IMR-90 (cell line): ENCODE measurements around the gene HDAC5. TPM values are rescaled to one million over a fixed set of nuclear protein-coding genes. Genes with fewer than 3 reads are reported as not detected.

Experiments used
- ATAC-seq: fragments of 200-7000 bp; cut with Tn5 transposase; 2 replicates; pipeline ENCODE4 v1.9.1; 2020; ENCODE audit warnings: low read depth, mild to moderate bottlenecking, moderate library complexity
- BruUV-seq: library from RNA; stranded (reverse); fragments of 400-500 nt; replicated peaks from 2 replicates; lab custom pipeline; 2021; lab: Mats Ljungman, UMichigan
- CTCF ChIA-PET: fragments of 300-600 bp; formaldehyde crosslinking; extraction: SDS; loops from one replicate; lab custom pipeline; 2021; ENCODE audit warnings: antibody characterized with exemption; lab: Yijun Ruan, JAX
- POLR2A ChIA-PET: fragments of 300-600 bp; sonication (Branson Sonifier 250); formaldehyde crosslinking; loops from one replicate; lab custom pipeline; 2022; ENCODE audit warnings: antibody characterized with exemption; ENCODE audit not compliant: unreplicated experiment; lab: Charles Lee
- DNase-seq: peaks from one replicate; pipeline ENCODE4 v3.0.0; 2013
- H2AFZ ChIP-seq: replicated peaks from 2 replicates; pipeline ENCODE3; 2013; ENCODE audit warnings: low read length, mild to moderate bottlenecking; ENCODE audit not compliant: poor library complexity
- H2AK5ac ChIP-seq: 2 replicates; pipeline ENCODE4 v1.6.1; 2013; ENCODE audit warnings: low read depth, low read length, inconsistent platforms
- H2AK9ac ChIP-seq: replicated peaks from 2 replicates; pipeline ENCODE3; 2013; ENCODE audit warnings: mild to moderate bottlenecking, low read depth, low read length, moderate library complexity; ENCODE audit not compliant: poor library complexity
- H2BK120ac ChIP-seq: 2 replicates; pipeline ENCODE4 v1.6.1; 2013; ENCODE audit warnings: low read depth, low read length, inconsistent platforms
- H2BK15ac ChIP-seq: 3 replicates; pipeline ENCODE4 v1.6.1; 2013; ENCODE audit warnings: low read depth, low read length, inconsistent platforms
- H2BK20ac ChIP-seq: 2 replicates; pipeline ENCODE4 v1.6.1; 2013; ENCODE audit warnings: low read depth, mild to moderate bottlenecking, inconsistent platforms, low read length, moderate library complexity
- H2BK5ac ChIP-seq: 2 replicates; pipeline ENCODE4 v1.6.1; 2013; ENCODE audit warnings: mild to moderate bottlenecking, low read depth, low read length, inconsistent platforms; ENCODE audit not compliant: poor library complexity, severe bottlenecking
- H3K14ac ChIP-seq: replicated peaks from 2 replicates; pipeline ENCODE4 v1.6.1; 2013; ENCODE audit warnings: low read depth, low read length, inconsistent platforms
- H3K18ac ChIP-seq: 2 replicates; pipeline ENCODE4 v1.6.1; 2013; ENCODE audit warnings: low read depth, low read length, control low read depth
- H3K23ac ChIP-seq: 2 replicates; pipeline ENCODE4 v1.6.1; 2013; ENCODE audit warnings: low read depth, low read length, inconsistent platforms
- H3K27ac ChIP-seq: 2 replicates; pipeline ENCODE4 v1.5.1; 2013; ENCODE audit warnings: mild to moderate bottlenecking, control low read depth, low read length; ENCODE audit not compliant: insufficient read depth
- H3K27me3 ChIP-seq: 2 replicates; pipeline ENCODE4 v1.6.1; 2013; ENCODE audit warnings: low read length; ENCODE audit not compliant: control insufficient read depth, insufficient read depth
- H3K36me3 ChIP-seq: 2 replicates; pipeline ENCODE4 v1.6.1; 2013; ENCODE audit warnings: low read length, mixed read lengths; ENCODE audit not compliant: control insufficient read depth, insufficient read depth
- H3K4ac ChIP-seq: 2 replicates; pipeline ENCODE4 v1.6.1; 2013; ENCODE audit warnings: low read depth, low read length, inconsistent platforms
- H3K4me1 ChIP-seq: 2 replicates; pipeline ENCODE4 v1.6.1; 2013; ENCODE audit warnings: low read length, mixed read lengths; ENCODE audit not compliant: control insufficient read depth, insufficient read depth
- H3K4me2 ChIP-seq: 2 replicates; pipeline ENCODE4 v1.6.1; 2013; ENCODE audit warnings: low read depth, mild to moderate bottlenecking, control low read depth, low read length, moderate library complexity
- H3K4me3 ChIP-seq: 2 replicates; pipeline ENCODE4 v1.5.1; 2013; ENCODE audit warnings: low read depth, mild to moderate bottlenecking, control low read depth, low read length, moderate library complexity; ENCODE audit not compliant: insufficient read depth
- H3K56ac ChIP-seq: 2 replicates; pipeline ENCODE4 v1.6.1; 2013; ENCODE audit warnings: low read length, inconsistent platforms; ENCODE audit not compliant: insufficient read depth; ENCODE audit errors: extremely low read depth
- H3K79me1 ChIP-seq, 2 experiments: 2 replicates each; pipeline ENCODE4 v1.6.1; 2013; ENCODE audit warnings: low read length in 2 of 2, inconsistent platforms in 1 of 2, low read depth in 1 of 2
- H3K9ac ChIP-seq: 2 replicates; pipeline ENCODE4 v1.6.1; 2013; ENCODE audit warnings: low read depth, low read length, control low read depth
- H3K9me1 ChIP-seq: 2 replicates; pipeline ENCODE4 v1.6.1; 2013; ENCODE audit warnings: low read length, inconsistent platforms; ENCODE audit not compliant: insufficient read depth
- H3K9me3 ChIP-seq: 2 replicates; pipeline ENCODE4 v1.6.1; 2013; ENCODE audit warnings: low read length; ENCODE audit not compliant: control insufficient read depth, insufficient read depth
- H4K20me1 ChIP-seq: 2 replicates; pipeline ENCODE4 v1.6.1; 2013; ENCODE audit warnings: low read length, inconsistent platforms; ENCODE audit not compliant: insufficient read depth
- H4K5ac ChIP-seq: 2 replicates; pipeline ENCODE4 v1.6.1; 2013; ENCODE audit warnings: mild to moderate bottlenecking, low read depth, low read length, control low read depth
- H4K8ac ChIP-seq, 2 experiments: 2 replicates each; pipeline ENCODE4 v1.6.1; 2013; ENCODE audit warnings: low read depth in 2 of 2, low read length in 2 of 2, control low read depth in 1 of 2, inconsistent platforms in 1 of 2
- H4K91ac ChIP-seq: 2 replicates; pipeline ENCODE4 v1.6.1; 2013; ENCODE audit warnings: low read depth, low read length, inconsistent platforms; ENCODE audit not compliant: insufficient read depth
- BHLHE40 ChIP-seq: fragments of 150-350 bp; IDR thresholded peaks from 2 replicates; pipeline ENCODE4 v1.6.1; 2016; ENCODE audit warnings: mild to moderate bottlenecking, low read depth, low read length
- CEBPB ChIP-seq: IDR thresholded peaks from 2 replicates; pipeline ENCODE4 v1.6.1; 2012; ENCODE audit warnings: low read depth, low read length, improper control_type of control experiment
- CHD1 ChIP-seq: IDR thresholded peaks from 2 replicates; pipeline ENCODE4 v1.6.1; 2012; ENCODE audit warnings: low read depth, low read length, improper control_type of control experiment
- FOS ChIP-seq: fragments of 150-350 bp; IDR thresholded peaks from 2 replicates; pipeline ENCODE4 v1.6.1; 2016; ENCODE audit warnings: low read depth, low read length
- MAFK ChIP-seq: IDR thresholded peaks from 2 replicates; pipeline ENCODE4 v1.6.1; 2012; ENCODE audit warnings: low read depth, low read length, improper control_type of control experiment
- MAZ ChIP-seq: IDR thresholded peaks from 2 replicates; pipeline ENCODE4 v1.6.1; 2012; ENCODE audit warnings: low read depth, mild to moderate bottlenecking, low read length, improper control_type of control experiment, moderate library complexity, borderline replicate concordance
- MXI1 ChIP-seq: IDR thresholded peaks from 2 replicates; pipeline ENCODE4 v1.6.1; 2012; ENCODE audit warnings: low read depth, mild to moderate bottlenecking, low read length, moderate library complexity, borderline replicate concordance
- NFE2L2 ChIP-seq: fragments of 150-350 bp; IDR thresholded peaks from 2 replicates; pipeline ENCODE4 v1.6.1; 2016; ENCODE audit warnings: low read depth, mild to moderate bottlenecking, low read length
- POLR2A ChIP-seq: IDR thresholded peaks from 2 replicates; pipeline ENCODE4 v1.6.1; 2012; ENCODE audit warnings: mild to moderate bottlenecking, low read depth, low read length
- RAD21 ChIP-seq: IDR thresholded peaks from 2 replicates; pipeline ENCODE4 v1.6.1; 2012; ENCODE audit warnings: low read length, improper control_type of control experiment
- RCOR1 ChIP-seq: IDR thresholded peaks from 2 replicates; pipeline ENCODE4 v1.6.1; 2012; ENCODE audit warnings: mild to moderate bottlenecking, low read length, improper control_type of control experiment; ENCODE audit not compliant: insufficient replicate concordance
- RFX5 ChIP-seq: IDR thresholded peaks from 2 replicates; pipeline ENCODE4 v1.8.0; 2012; ENCODE audit warnings: low read depth, mild to moderate bottlenecking, low read length, moderate library complexity
- SMC3 ChIP-seq: fragments of 150-350 bp; IDR thresholded peaks from 2 replicates; pipeline ENCODE4 v1.6.1; 2016; ENCODE audit warnings: low read depth, mild to moderate bottlenecking, antibody characterized with exemption, low read length, moderate library complexity
- WGBS, 2 experiments: methylation state at CpG; one replicate each; pipeline versions ENCODE4 v1.1.5 to v1.1.7; 2013; ENCODE audit warnings: missing lambda C conversion rate in 2 of 2; ENCODE audit not compliant: insufficient read length in 1 of 2; ENCODE audit errors: extremely low coverage in 2 of 2; 5-methylcytosine and 5-hydroxymethylcytosine counted together
- dilution Hi-C: fragments of 300-500 bp; cut with HindIII; formaldehyde crosslinking; loops from one replicate; pipeline ENCODE4 v1.14.3; 2018; ENCODE audit warnings: low sequenced_read_pairs; ENCODE audit not compliant: unreplicated experiment
- in situ Hi-C: fragments of 300-500 bp; cut with MboI; formaldehyde crosslinking; loops from 3 replicates; pipeline ENCODE4 v1.14.3; 2019; ENCODE audit warnings: low sequenced_read_pairs, inconsistent platforms, mixed read lengths
- intact Hi-C: fragments of 100-400 bp; cut with micrococcal nuclease; formaldehyde crosslinking; loops from 2 replicates; pipeline ENCODE4 v1.10.0; 2022
- polyA plus RNA-seq, 3 experiments: library from polyadenylated mRNA; depleted of rRNA; stranded (reverse); fragments of >200 nt; gene quantifications; 2 replicates each; pipeline ENCODE4 v1.2.3, GENCODE V29; 2012; ENCODE audit warnings: low replicate concordance in 1 of 3
- total RNA-seq: library from RNA; depleted of rRNA; stranded (reverse); fragments of >200 nt; gene quantifications from 2 replicates; pipeline ENCODE4 v1.2.3, GENCODE V29; 2012
- TF ChIP-seq, protein P1 (sequence below): fragments of 150-350 bp; IDR thresholded peaks from 2 replicates; pipeline ENCODE4 v1.6.1; 2016; ENCODE audit warnings: low read depth, mild to moderate bottlenecking, low read length, moderate library complexity, borderline replicate concordance
- TF ChIP-seq, protein P2 (sequence below): fragments of 150-350 bp; IDR thresholded peaks from 2 replicates; pipeline ENCODE4 v1.6.1; 2017; ENCODE audit warnings: mild to moderate bottlenecking, antibody characterized with exemption, low read length, low read depth

HDAC5 gene
- total and polyA plus RNA-seq, 2 of the 4 experiments (the other 2 are of a cell fraction) = 47.0 to 61.3 TPM

DNA sequence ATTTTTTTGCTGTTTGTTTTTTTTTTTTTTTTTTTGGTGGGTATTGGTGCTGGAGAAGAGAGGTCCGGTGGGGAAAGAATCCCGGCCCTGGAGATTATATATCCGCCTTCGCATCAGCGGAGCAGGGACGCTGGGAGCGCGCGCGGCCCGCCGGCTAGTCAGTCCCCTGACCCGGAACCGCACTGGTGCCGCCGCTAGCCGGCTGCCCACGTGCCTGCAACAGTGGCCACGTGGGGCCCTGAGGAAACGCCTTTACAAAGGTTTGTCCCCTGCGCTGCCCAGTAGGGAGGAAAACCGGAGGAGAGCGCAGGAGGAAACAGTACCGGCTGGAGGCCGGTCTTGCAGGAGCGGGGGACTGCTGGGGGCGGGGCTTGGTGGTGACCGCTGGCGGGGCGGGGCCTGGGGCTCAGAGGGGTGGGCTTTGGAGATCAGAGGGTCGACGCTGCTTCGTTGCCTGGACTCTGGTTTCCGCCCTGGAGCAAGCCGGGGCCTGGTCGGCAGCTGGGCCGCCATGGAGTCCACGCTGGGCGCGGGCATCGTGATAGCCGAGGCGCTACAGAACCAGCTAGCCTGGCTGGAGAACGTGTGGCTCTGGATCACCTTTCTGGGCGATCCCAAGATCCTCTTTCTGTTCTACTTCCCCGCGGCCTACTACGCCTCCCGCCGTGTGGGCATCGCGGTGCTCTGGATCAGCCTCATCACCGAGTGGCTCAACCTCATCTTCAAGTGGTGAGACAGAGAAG is 52.8 kb downstream of the HDAC5 start, which contains the start of gene G6PC3:
TSS of gene G6PC3 (plus strand) at position 281 of the 743 bp plus-strand sequence. CDS start at position 512, 231 bp downstream.
- intact Hi-C loops = loop anchor here (1.0 kb wide), 1 partner anchor 25 kb away; no protein-coding TSS in a partner anchor
- Histone ChIP-seq H3K27ac (peak within 1 kb of the TSS; percentile 91), H4K91ac (peak within 1 kb of the TSS; percentile 97), H3K27me3 (no peaks in the 10 kb centered on the region), H3K14ac (peak within 1 kb of the TSS; percentile 97), H4K8ac (peak within 1 kb of the TSS; percentile 96 to 100), H4K20me1 (peaks cover 12% of the 10 kb centered on the region), H2BK120ac (peak within 1 kb of the TSS; percentile 70), H3K56ac (peak within 1 kb of the TSS; percentile 87), H2AK9ac (peak within 1 kb of the TSS; percentile 95), H2BK20ac (peak within 1 kb of the TSS; percentile 11; the same call in 1 of the 2 replicates), H3K23ac (peak within 1 kb of the TSS; percentile 91), H3K18ac (peak within 1 kb of the TSS; percentile 43), H3K79me1 (peaks cover 19 to 56% of the 10 kb centered on the region in 2 experiments; a peak in 3 of 4 replicates), H3K36me3 (peaks cover 12% of the 10 kb centered on the region), H3K4me3 (peak within 1 kb of the TSS; percentile 56), H2BK5ac (peak within 1 kb of the TSS; percentile 90), H2BK15ac (peak within 1 kb of the TSS; percentile 97; the same call in 2 of the 3 replicates), H4K5ac (peak within 1 kb of the TSS; percentile 98), H2AFZ (peak within 1 kb of the TSS; percentile 95), H3K4me1 (peaks cover 9% of the 10 kb centered on the region), H3K9me3 (no peaks in the 10 kb centered on the region), H2AK5ac (peak within 1 kb of the TSS; percentile 94), H3K4me2 (peak within 1 kb of the TSS; percentile 96), H3K4ac (peak within 1 kb of the TSS; percentile 98), H3K9ac (peak within 1 kb of the TSS; percentile 87), H3K9me1 (peaks cover 6% of the 10 kb centered on the region)
- in situ Hi-C loops = no loop called here
- peak; percentile 98 for DNase-seq
- dilution Hi-C loops = no loop called here
- ChIA-PET CTCF (interaction anchor here (1.6 kb wide), 1 partner anchor 45 kb away, joined by 4 read pairs; no protein-coding TSS in a partner anchor), POLR2A (no interaction called here)
- BruUV-seq = no TSS peak
- WGBS, 2 experiments = 1% methylated on average over 38 of the region's 53 CpGs; no CpG with 5 or more reads in 1 of the 2 experiments
- ATAC-seq = peak; percentile 88
- TF ChIP-seq CEBPB = 0 out of 2 replicates have a peak, but pooled peaks have one; percentile 26
- TF ChIP-seq RAD21 = peak; percentile 26
- TF ChIP-seq SMC3 = peak; percentile 2
- peak; percentile 99 for TF ChIP-seq MXI1
- peak; percentile 94 for TF ChIP-seq BHLHE40
- TF ChIP-seq, protein P1, sequence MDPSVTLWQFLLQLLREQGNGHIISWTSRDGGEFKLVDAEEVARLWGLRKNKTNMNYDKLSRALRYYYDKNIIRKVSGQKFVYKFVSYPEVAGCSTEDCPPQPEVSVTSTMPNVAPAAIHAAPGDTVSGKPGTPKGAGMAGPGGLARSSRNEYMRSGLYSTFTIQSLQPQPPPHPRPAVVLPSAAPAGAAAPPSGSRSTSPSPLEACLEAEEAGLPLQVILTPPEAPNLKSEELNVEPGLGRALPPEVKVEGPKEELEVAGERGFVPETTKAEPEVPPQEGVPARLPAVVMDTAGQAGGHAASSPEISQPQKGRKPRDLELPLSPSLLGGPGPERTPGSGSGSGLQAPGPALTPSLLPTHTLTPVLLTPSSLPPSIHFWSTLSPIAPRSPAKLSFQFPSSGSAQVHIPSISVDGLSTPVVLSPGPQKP = no peak
- TF ChIP-seq NFE2L2 = no peak
- TF ChIP-seq FOS = peak; percentile 98
- TF ChIP-seq RFX5 = no peak
- TF ChIP-seq, protein P2, sequence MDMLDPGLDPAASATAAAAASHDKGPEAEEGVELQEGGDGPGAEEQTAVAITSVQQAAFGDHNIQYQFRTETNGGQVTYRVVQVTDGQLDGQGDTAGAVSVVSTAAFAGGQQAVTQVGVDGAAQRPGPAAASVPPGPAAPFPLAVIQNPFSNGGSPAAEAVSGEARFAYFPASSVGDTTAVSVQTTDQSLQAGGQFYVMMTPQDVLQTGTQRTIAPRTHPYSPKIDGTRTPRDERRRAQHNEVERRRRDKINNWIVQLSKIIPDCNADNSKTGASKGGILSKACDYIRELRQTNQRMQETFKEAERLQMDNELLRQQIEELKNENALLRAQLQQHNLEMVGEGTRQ = peak; percentile 100
- peak; percentile 50 for TF ChIP-seq RCOR1
- TF ChIP-seq CHD1 = peak; percentile 30; the same call in 1 of the 2 replicates
- TF ChIP-seq MAFK = no peak
- peak; percentile 94 for TF ChIP-seq POLR2A
- TF ChIP-seq MAZ = peak; percentile 91; the same call in 1 of the 2 replicates
